ENCODE data around the gene FRAT2.
"Not testable (repeated sequence)": the region's sequence is repeated elsewhere in the genome, so short reads cannot be mapped to it uniquely, and the experiment has no call there.

FRAT2 gene

GRCh38 chr10:97356318-97356914 lies 21.9 kb upstream of the FRAT2 start:
- no peak for DNase-seq

- no peak for DNase-seq
These were observed 21.0 kb upstream of the FRAT2 start for GRCh38 chr10:97355571-97355975.

DNA sequence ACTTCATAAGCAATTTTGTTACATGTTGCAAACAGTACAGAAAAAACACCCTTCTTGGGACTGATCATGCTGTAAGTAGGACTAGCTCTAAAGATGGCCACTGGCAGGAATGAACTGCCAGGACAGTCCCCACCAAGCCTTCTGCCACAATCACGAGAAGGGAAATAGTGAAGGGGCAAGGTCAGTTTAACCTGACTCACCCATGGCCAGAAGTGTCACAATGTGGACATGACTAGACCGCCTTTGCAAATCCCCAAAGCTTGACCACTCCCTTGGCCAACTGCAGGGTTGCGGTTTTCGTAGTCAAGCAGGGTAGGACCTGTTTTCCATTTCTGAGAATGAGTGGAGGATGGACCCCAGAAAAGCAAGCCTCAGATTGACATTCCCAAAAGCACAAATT lies 19.4 kb upstream of the FRAT2 start:
- no peak for DNase-seq

- no peak for DNase-seq
These were observed 15.4 kb upstream of the FRAT2 start for GRCh38 chr10:97349752-97350513.

GRCh38 chr10:97347317-97347716 lies 12.8 kb upstream of the FRAT2 start:
- no peak for DNase-seq

- DNase-seq = not testable (repeated sequence)
These were observed 9.1 kb upstream of the FRAT2 start for GRCh38 chr10:97343664-97344063.

- no peak for DNase-seq
These were observed 6.9 kb upstream of the FRAT2 start for GRCh38 chr10:97341416-97341815.

- DNase-seq = no peak
These were observed 3.5 kb upstream of the FRAT2 start for GRCh38 chr10:97338041-97338440.

DNA sequence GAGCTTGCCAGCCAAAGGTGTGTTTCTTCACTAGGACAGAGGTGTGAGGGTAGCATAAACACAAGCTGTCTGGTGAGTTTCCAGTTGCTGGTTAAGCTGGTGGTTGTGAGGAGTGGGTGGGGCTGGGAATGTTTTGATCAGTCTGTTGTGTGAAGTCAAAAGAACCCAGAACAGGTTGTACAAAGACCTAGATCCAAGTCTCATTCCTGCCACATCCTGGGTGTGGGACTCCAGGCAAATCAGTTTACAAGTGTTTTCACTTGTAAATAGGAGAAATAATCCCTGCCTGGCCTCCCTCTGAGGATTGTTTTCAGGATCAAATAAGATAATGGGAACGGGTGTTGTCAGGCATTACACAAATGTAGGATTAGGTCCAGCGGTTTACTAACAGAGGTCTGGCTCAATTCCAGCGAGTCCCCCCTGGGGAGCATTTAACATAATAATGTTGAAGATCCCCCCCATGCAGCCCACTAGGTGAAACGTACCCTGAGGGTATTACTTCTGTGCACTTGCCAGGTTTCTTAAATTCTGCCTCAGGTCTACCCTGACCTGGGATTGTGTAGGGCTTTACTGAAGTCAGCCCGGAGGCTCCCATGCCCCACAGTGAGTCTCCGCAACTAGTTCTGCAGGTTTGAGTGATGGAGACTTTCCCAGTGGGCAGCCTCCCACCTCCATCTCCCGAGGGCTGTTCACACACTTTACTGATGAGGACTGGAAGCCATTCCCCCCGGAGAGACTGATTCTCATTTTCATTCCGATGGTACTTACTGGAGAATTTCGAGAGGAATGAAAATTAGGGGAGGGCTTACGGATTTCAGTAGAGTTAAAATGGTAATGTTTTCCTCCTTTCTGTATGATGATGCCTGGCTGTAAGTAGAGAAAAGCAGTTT lies 2.7 kb upstream of the FRAT2 start:
- peak; percentile 54 for DNase-seq

DNA sequence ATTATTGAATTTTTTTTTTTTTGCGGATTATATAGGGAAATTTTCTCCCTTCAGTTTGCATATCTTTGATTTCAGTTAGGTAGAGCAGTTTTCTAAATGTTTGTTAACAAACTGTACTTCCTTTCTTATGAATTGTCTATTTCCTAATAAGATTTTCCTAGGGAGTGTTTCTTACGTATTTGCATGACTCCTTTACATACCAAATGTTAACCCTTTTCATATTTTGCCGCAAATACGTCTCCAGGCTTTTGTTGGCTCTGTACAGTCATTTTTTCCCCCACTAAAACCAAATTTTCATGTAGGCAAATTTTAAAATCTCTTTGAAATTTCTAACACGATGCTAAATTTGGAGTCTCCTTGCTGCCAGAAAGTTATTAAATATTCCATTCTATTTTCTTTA lies 1.9 kb upstream of the FRAT2 start:
- no peak for DNase-seq

GRCh38 chr10:97336006-97336405 lies 1.5 kb upstream of the FRAT2 start:
- DNase-seq = no peak

- no peak for DNase-seq
These were observed 675 bp upstream of the FRAT2 start for GRCh38 chr10:97335188-97335619.

DNA sequence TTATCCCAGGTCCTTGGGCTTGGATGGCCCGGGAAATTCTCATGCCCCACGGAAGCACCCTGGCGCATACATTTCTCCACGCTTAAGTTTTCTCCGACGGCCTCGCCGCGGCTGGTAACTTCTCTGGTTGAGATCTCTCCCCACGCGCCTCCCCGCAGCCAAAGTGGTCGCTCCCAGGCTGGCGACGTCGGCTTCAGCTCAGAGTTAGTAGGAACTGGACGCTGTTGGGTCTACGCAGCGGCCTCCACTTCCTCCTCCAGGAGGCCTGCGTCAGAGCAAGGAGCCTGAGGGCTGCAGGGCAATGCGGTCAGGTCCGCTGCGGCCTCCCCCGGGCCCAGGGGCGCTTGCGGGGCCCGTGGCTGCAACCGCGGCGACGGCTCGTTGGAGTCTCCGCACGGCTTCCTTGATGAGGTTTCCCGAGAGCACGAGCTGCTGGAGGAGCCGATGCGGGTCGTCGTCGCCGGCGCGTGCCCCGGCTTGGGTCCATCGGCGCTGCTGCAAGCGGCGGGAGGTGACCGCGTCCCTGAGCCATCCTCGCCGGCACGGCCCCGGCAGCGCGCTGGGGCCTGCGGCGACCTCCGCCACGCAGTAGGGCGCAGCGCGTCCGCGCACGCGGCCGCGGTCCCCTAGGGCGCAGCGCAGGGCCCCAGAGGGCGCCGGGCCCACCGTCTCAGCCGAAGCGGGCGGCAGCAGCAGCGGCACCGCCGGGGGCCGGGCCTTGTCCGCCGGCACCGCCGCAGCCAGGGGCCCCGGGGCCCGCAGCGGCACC lies 744 bp downstream of the FRAT2 start:
- peak; percentile 15 for DNase-seq

- DNase-seq = no peak
These were observed 1.3 kb downstream of the FRAT2 start for GRCh38 chr10:97333351-97333600.

DNA sequence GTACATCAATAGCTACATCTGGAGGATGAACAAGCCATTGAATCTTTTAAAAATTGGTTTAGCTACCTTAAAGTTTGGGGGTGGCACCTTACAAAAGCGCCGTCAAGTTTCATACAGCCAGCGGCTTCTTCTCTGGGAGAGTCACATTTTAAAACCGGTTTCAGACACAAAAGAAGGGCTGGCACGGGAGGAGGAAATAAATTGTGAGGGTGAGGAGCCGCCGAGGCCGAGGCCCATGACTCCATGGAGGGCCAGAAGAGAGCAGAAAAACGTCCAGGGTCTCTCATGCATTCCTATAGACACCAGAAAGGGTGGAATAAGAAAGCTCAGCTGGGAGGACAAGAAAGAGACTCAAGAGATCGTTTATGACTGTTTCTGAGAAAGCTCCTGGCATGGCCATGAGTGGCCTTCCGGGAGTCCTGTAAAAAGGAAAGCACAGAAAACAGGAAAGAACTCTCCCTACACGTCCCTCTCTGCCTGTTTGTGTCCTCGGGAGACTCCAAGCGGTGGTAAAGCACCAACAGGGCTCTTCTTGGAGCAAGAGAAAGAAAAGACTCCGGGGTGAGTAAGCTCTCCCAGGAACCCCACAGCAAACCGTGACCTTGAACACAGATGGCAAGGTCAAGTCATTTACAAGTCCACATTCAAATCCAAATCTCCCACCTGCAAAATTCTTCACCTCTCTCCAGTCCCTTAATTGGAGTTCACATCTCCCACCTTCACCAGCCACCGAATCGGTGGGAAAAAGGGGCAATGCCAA lies 1.8 kb downstream of the FRAT2 start:
- DNase-seq = peak; percentile 44

DNA sequence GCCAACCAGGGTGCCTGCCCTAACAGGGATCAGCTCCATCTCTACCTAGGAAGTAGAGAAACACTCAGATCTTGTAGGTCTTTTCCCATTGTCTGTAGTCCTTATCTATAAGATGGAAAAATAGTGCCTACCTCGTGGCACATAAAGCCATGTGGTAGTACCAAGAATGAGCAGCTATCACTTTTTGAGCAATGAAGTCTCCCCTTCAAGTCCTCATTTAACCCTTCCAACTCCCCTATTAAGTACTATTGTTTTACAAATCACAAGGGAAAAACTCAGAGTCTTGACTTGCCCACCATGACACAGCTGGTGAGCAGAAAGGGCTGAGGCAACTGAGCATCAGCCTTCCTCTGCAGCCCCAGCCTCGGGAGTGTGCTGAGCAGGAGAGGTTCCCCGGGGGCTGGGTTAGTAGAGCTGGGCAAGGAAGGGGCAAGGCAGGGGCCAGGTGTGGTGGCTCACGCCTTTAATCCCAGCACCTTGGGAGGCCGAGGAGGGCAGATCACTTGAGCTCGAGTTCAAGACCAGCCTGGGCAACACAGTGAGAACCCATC lies 3.3 kb downstream of the FRAT2 start:
- no peak for DNase-seq

- DNase-seq = no peak
These were observed 4.8 kb downstream of the FRAT2 start for GRCh38 chr10:97329766-97330165.

DNA sequence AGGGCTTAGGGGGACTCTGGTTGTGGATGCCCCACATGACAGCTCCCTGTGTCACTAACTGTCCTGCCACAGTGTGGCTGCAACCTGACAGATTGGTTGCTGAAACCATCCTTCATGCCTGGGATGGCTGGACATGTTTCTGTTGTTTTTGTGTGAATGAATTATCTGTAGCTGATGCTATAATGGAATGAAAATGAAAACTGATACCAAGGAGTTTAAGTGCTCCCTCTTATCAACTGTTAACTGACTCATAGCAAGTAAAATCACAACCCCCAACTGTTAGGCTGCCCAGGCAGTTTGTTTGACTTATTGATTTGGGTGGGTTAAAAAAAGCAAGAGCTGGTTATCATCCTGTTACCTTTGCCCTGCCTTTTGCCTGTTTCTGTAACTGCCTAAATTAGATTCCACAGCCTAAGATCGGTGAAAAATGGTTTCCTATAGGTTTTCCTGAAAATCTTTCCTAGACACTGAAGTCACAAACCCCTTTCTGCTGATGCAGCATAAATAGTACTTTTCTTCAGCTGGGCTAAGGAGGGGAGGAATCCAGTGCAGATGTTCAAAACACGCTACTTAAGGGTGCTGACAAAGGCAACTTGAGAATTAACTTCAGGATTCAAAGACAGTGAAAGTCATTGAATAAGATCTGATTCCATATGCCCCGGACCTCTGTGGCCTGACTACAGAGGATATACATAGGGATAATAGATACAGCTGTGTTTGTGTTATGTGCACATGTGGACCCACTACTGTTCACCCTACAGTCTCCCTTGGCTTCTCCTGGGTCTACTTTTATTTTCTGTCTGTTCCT lies 5.7 kb downstream of the FRAT2 start:
- DNase-seq = no peak

- DNase-seq = peak; percentile 46
These were observed 6.9 kb downstream of the FRAT2 start for GRCh38 chr10:97327348-97328294.

DNA sequence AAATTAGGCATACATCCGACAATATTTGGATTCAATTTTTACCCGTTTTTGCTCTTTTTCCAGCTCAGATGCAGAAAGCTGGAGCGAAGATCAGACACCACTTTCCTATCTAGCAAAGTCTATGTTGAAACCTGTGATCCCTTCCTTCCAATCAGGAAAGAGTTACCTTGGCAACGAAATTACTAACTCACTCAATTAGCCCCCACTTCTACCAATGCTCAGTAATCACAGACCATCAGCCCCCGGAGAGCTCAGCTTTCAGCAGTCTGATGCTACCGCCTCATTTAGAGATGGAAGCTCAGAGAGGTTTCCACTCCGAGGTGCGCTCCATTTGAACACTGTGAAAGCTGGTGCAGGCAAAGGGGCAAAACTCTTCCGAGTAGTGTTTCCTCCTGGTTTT lies 8.8 kb downstream of the FRAT2 start:
- DNase-seq = no peak
